ENCODE data around the gene PDHA2. TPM values are rescaled to one million over a fixed set of nuclear protein-coding genes. Genes with fewer than 3 reads are reported as not detected.

The PDHA2 gene
- total RNA-seq, 1 experiment from 2014 or later = not detected

DNA sequence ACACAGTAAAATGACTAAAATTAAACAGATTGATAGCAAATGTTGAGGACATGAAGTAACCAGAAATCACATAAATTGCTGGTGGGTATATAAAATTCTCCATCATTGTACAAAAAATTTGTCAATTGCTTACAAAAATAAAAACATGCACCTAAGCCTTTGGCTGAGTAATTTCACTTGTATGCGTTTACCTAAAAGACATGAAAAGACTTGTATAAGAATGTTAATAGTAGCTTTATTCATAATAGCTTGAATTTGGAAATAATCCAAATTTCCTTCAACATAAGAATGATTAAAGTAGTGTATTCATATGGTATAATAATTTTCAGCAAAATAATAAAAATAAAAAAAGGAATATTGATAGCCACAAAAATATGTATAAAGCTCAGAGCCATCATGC lies 37.7 kb downstream of the PDHA2 start:
- Histone ChIP-seq H3K9ac (ENCODE audit: low read length) (no peak overlapping the region), H3K27ac (ENCODE audit: low read depth, low read length) (no peak overlapping the region), H4K20me1 (ENCODE audit: insufficient read depth) (no peaks in the 10 kb centered on the region), H3K4me2 (ENCODE audit: low read length) (no peak overlapping the region), H3K4me3 (replicated peaks in 1 of 2; ENCODE audit: low read depth in 1 of 2, low read length in 2 of 2) (no peak overlapping the region), H3K9me2 (ENCODE audit: insufficient read depth) (no peaks in the 10 kb centered on the region), H3K36me3 (ENCODE audit: control insufficient read depth in 1 of 2, insufficient read depth in 2 of 2, low read length in 2 of 2) (no peaks in the 10 kb centered on the region), H3K27me3 (ENCODE audit: insufficient read depth, low read length) (no peaks in the 10 kb centered on the region), H2AFZ (ENCODE audit: low read depth, low read length, poor library complexity, severe bottlenecking) (no peak overlapping the region), H3K79me2 (ENCODE audit: insufficient read depth, low read length) (no peaks in the 10 kb centered on the region), H3K9me3 (ENCODE audit: control insufficient read depth in 1 of 2, insufficient read depth in 1 of 2, low read depth in 1 of 2, low read length in 2 of 2) (no peaks in the 10 kb centered on the region), H3K4me1 (ENCODE audit: control insufficient read depth in 1 of 2, insufficient read depth in 2 of 2, low read length in 2 of 2) (no peaks in the 10 kb centered on the region)
- ATAC-seq = no peak
- POLR2A ChIA-PET = no interaction called here
- RAD21 ChIA-PET (ENCODE audit: low non-redundant PET in 1 of 2, low total read pairs in 2 of 2, uncharacterized antibody in 2 of 2, unreplicated experiment in 2 of 2) = no interaction called here
- CTCF ChIA-PET = no interaction called here
- BruUV-seq (replicated peaks) = no TSS peak
- no peak for DNase-seq (ENCODE audit: low read depth, low spot score)
- TF ChIP-seq SRF (IDR thresholded peaks at IDR 0.05; ENCODE audit: low read depth) (no peak), REST (IDR thresholded peaks at IDR 0.05; ENCODE audit: low read depth) (no peak), EGR1 (IDR thresholded peaks at IDR 0.05; ENCODE audit: low read depth) (no peak), EZH2phosphoT487 (IDR thresholded peaks at IDR 0.05; ENCODE audit: borderline replicate concordance) (no peak)
- intact Hi-C loops (cut with micrococcal nuclease) = no loop called here

DNA sequence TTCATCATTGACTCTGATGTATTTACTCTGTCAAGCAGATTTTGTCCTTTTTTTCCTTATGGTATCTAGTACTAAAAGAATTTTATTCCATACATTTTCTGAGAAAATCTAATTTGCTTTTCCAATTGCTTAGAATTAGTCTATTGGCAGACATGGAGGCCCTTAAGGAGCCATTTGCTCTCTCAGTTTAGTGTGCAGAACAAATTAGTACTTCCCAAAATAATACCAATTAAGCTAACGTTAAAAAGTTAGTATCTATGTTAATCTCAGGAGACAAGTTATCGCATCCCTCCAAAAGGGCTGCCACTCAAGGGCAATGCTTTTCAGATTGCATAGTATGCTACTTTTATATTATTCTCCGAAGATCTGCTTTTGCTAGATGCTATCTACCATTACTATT lies 47.7 kb downstream of the PDHA2 start:
- no peaks in the 10 kb centered on the region for H3K9me2 ChIP-seq (ENCODE audit: insufficient read depth)
- H3K27me3 ChIP-seq (ENCODE audit: insufficient read depth, low read length) = no peaks in the 10 kb centered on the region
- intact Hi-C loops (cut with micrococcal nuclease) = no loop called here
- ChIA-PET POLR2A (no interaction called here), CTCF (no interaction called here), RAD21 (ENCODE audit: low non-redundant PET in 1 of 2, low total read pairs in 2 of 2, uncharacterized antibody in 2 of 2, unreplicated experiment in 2 of 2) (no interaction called here)
- ATAC-seq (no peak), DNase-seq (ENCODE audit: low read depth, low spot score) (no peak)
- TF ChIP-seq POLR2A (IDR thresholded peaks at IDR 0.05; ENCODE audit: borderline replicate concordance, extremely low read depth, insufficient read depth, insufficient read length) (no peak), TCF7L2 (IDR thresholded peaks at IDR 0.05; ENCODE audit: borderline replicate concordance, extremely low read depth, insufficient read depth, insufficient read length) (no peak), EZH2 (IDR thresholded peaks at IDR 0.05) (no peak)
- H3K4me3 ChIP-seq (replicated peaks in 1 of 2; ENCODE audit: low read depth in 1 of 2, low read length in 2 of 2) = no peak overlapping the region
- H3K4me1 ChIP-seq (ENCODE audit: control insufficient read depth in 1 of 2, insufficient read depth in 2 of 2, low read length in 2 of 2) = no peaks in the 10 kb centered on the region
- no peaks in the 10 kb centered on the region for H3K9me3 ChIP-seq (ENCODE audit: control insufficient read depth in 1 of 2, insufficient read depth in 1 of 2, low read depth in 1 of 2, low read length in 2 of 2)
- no peak overlapping the region for H3K9ac ChIP-seq (ENCODE audit: low read length)
- H3K79me2 ChIP-seq (ENCODE audit: insufficient read depth, low read length) = no peaks in the 10 kb centered on the region
- H3K4me2 ChIP-seq (ENCODE audit: low read length) = no peak overlapping the region
- H4K20me1 ChIP-seq (ENCODE audit: insufficient read depth) = no peaks in the 10 kb centered on the region
- BruUV-seq (replicated peaks) = no TSS peak
- H3K27ac ChIP-seq (ENCODE audit: low read depth, low read length) = no peak overlapping the region
- H2AFZ ChIP-seq (ENCODE audit: low read depth, low read length, poor library complexity, severe bottlenecking) = no peak overlapping the region
- no peaks in the 10 kb centered on the region for H3K36me3 ChIP-seq (ENCODE audit: control insufficient read depth in 1 of 2, insufficient read depth in 2 of 2, low read length in 2 of 2)

All from HCT116 (cell line).